Ovary (tissue), 3 donors: ENCODE results near the gene TPM3.

ENCODE experiments used
- CTCF ChIP-seq, 3 donors: fragments of 450-650 bp in 2 of 3; fragments of 200-600 bp in 1 of 3; IDR thresholded peaks; one replicate each; pipeline versions ENCODE4 v1.5.1 to v1.8.0; 2016 to 2022; ENCODE audit warnings: antibody characterized with exemption in 3 of 3, mild to moderate bottlenecking in 1 of 3
- EP300 ChIP-seq: sonication (generic); formaldehyde crosslinking; IDR thresholded peaks from one replicate; pipeline ENCODE4 v1.6.1; 2017; ENCODE audit warnings: antibody characterized with exemption
- POLR2A ChIP-seq: fragments of 450-650 bp; IDR thresholded peaks from one replicate; pipeline ENCODE4 v1.6.1; 2017; ENCODE audit warnings: antibody characterized with exemption, mild to moderate bottlenecking, moderate library complexity
- donor health status: DM: no; HTN: no; CAD: no.

GRCh38 chr1:154117642-154118041, 74.3 kb downstream of the TPM3 start:
- TF ChIP-seq POLR2A (no peak), CTCF (IDR thresholded peaks at IDR 0.05) (no peak), EP300 (no peak)
